HG03175 (cell line): Measurements from ENCODE around the gene CEMIP2.
"Not testable (repeated sequence)": the region's sequence is repeated elsewhere in the genome, so short reads cannot be mapped to it uniquely, and the experiment has no call there.

Experiments
- ATAC-seq: cut with Tn5 transposase; IDR thresholded peaks from one replicate; pipeline ENCODE4 v1.9.1; 2021; ENCODE audit warnings: mild to moderate bottlenecking, moderate library complexity; ENCODE audit not compliant: unreplicated experiment

CEMIP2 gene

DNA sequence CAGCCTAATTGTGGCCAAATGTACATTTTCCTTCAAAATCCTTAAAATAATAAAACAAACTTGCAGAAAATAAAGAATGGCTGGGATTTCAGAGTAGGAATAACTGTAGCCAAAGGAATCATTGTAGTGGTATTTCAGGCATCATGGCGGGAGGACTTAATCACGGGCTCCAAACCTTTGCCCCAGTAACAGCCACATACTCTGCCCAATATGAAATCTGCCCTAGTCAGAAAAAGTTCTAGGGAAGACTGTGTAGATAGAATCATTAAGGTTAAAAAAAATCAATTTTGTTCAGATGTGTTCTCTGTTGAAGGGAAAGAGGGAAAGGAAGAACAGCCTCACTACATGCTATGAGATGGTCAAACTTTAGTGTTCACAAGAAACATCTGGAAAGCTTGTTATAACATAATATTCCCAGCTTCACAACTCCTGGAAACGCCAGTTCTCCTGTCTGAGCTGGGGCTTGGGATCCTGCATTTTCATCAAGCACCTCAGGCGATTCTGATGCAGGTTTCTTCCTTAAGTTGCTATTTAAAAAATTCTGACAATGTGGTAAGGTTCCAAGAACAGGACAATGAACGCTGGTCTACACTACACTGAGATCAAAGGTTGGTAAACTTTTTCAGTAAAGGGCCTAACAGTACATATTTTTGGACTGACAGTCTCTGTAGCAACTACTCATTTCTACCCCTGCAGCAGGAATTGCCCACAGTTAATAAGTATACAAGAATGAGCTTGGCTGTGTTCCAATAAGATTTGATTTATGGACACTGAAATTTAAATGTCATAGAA is 87.9 kb downstream of the CEMIP2 start:
- peak; percentile 51 for ATAC-seq

GRCh38 chr9:71678999-71679398 is 89.3 kb downstream of the CEMIP2 start:
- ATAC-seq, result no peak

DNA sequence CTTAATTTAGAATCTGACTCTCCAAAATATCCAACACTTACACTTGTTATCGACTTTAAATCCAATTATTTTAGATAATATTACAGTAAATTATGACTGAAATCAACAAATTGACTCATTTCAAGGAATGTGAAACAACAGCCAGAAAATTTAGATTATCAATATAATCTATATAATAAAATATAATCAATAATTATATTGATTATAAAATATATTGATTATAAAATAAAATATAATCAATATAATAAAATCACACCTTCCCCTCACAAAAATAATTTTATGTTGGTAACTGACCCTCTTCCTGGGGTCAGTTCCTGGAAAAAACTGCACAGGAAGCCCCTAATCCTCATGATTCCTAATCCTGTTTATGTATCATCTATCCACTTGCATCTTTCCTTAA is 91.1 kb downstream of the CEMIP2 start:
- ATAC-seq, result no peak

DNA sequence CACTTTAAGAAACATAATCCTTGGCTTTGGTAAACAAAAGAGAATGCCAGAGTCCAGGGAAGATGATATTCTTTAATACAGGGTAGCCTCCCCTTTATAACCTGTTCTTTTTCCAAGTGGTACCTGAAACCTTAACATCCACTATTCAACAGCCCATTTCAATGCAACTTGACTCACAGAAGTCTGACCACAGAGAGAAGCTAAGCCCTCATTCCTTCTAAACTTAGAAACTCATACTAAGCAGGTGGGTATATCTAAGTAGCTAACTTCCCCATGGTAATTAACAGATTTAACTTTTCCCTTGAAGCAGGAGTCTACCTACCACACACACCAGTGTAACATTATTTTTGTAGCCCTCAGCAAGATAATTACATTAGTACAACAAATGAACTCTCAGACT is 91.9 kb downstream of the CEMIP2 start:
- ATAC-seq, result peak; percentile 42

DNA sequence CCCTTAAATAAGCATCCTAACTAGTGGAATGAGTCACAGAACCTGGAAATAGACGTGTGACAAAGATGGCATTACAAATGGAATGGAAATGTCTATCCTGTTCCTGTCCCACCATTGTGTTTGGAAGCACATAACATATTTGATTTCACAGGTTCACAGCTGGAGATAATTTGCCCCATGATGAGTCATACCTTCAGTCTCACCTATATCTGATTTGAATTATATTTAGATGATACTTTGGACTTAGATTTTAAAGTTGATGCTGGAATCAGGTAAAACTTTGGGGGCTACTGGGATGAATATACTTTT is 92.5 kb downstream of the CEMIP2 start:
- no peak for ATAC-seq

- no peak for ATAC-seq
Measured at GRCh38 chr9:71675105-71675856, 93.0 kb downstream of the CEMIP2 start.

- no peak for ATAC-seq
Measured at GRCh38 chr9:71672573-71672972, 95.7 kb downstream of the CEMIP2 start.

DNA sequence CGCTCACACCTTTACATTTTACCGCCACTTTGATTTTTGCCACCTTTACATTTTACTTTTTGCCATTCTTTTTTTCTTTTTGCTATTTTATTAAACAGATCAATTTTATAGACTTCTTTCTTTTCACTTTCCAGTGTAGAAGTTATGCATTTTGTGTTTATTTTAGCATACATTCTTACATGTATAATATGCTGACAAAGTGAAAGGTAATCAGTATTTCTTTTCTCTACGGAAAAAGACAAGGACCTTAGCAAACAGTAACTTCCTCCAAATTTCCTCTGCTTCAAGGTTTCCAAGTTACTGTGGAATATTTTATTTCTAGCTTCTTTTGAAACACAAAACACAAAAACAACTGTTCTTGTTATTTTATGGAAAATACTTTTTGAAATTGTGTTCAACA is 97.0 kb downstream of the CEMIP2 start:
- no peak for ATAC-seq

GRCh38 chr9:71670121-71670520 is 98.2 kb downstream of the CEMIP2 start:
- peak; percentile 80 for ATAC-seq

- no peak for ATAC-seq
Measured at GRCh38 chr9:71669284-71669995, 98.9 kb downstream of the CEMIP2 start.

GRCh38 chr9:71668717-71669116 is 99.6 kb downstream of the CEMIP2 start:
- no peak for ATAC-seq

DNA sequence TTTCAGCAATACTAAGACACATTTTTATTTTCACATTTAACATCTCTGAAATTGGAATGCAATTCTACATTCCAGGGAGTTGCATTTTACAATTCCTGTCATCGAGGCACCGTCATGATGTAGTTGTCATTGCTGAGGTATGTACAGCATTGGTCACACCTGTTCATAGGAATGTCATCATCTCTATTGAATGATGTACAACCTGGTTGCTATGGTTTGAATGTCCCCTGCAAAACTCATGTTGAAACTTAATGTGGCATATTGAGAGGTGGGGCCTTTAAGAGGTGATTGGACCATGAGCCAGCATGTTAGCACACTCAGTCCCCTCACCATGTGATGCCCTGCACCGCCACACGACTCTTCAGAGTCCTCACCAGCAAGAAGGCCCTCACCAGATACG is 103.1 kb downstream of the CEMIP2 start:
- ATAC-seq, result no peak

DNA sequence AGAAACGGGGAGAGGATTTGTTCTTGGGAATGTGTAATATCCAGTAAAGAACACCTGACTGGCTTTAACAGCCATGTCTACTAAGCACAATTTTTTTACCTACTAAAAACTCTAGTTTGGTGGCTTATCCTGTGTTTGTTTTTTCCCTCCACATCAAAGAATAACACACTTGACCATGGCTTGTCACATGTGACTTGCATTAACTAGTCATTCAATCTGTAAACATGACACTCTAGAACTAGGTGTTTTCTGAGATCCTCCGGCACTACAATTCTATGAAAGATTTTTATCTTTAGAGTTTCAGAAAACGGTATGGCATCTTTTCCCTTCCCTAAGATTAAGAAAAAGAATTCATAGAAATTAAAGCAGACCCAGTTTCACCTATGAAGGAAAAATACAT is 103.7 kb downstream of the CEMIP2 start:
- ATAC-seq, result no peak

- no peak for ATAC-seq
Measured at GRCh38 chr9:71663931-71664459, 104.3 kb downstream of the CEMIP2 start.

- no peak for ATAC-seq
Measured at GRCh38 chr9:71663216-71663615, 105.1 kb downstream of the CEMIP2 start.

GRCh38 chr9:71662082-71662481 is 106.2 kb downstream of the CEMIP2 start:
- ATAC-seq, result no peak

- not testable (repeated sequence) for ATAC-seq
Measured at GRCh38 chr9:71657276-71657675, 111.0 kb downstream of the CEMIP2 start.

GRCh38 chr9:71656496-71656895 is 111.8 kb downstream of the CEMIP2 start:
- ATAC-seq, result no peak

GRCh38 chr9:71655778-71656177 is 112.5 kb downstream of the CEMIP2 start:
- ATAC-seq, result no peak

DNA sequence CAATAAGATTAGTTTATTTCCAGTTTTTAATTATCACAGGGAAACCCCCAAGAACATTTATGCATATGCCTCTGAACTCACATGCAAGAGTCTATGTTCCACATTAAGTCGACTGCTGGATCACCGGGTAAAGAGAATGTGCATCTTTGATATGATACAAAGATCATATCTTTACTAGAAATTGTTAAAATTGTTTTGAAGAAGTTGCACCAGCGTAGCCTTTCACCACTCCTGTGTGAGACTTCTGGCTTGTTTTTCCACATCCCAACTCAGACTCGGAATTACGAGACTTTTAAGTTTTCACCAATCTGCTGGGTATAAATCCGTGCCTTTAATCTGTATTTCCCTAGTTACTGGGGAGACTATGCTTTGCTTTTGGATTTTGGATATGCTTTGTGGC is 113.2 kb downstream of the CEMIP2 start:
- no peak for ATAC-seq

- no peak for ATAC-seq
Measured at GRCh38 chr9:71652480-71652879, 115.8 kb downstream of the CEMIP2 start.

- no peak for ATAC-seq
Measured at GRCh38 chr9:71648453-71648852, 119.9 kb downstream of the CEMIP2 start.
